IMR-90 (cell line): ENCODE measurements around the gene MAPKAP1.

Experiments
- BHLHE40 ChIP-seq: fragments of 150-350 bp; IDR thresholded peaks from 2 replicates; pipeline ENCODE4 v1.6.1; 2016; ENCODE audit warnings: mild to moderate bottlenecking, low read depth, low read length
- CEBPB ChIP-seq: IDR thresholded peaks from 2 replicates; pipeline ENCODE4 v1.6.1; 2012; ENCODE audit warnings: low read depth, low read length, improper control_type of control experiment
- CTCF ChIP-seq: conservative IDR thresholded peaks from 2 replicates; pipeline ENCODE4 v1.5.1; 2012; ENCODE audit warnings: mild to moderate bottlenecking, low read depth, low read length, improper control_type of control experiment
- FOS ChIP-seq: fragments of 150-350 bp; IDR thresholded peaks from 2 replicates; pipeline ENCODE4 v1.6.1; 2016; ENCODE audit warnings: low read depth, low read length
- MAFK ChIP-seq: IDR thresholded peaks from 2 replicates; pipeline ENCODE4 v1.6.1; 2012; ENCODE audit warnings: low read depth, low read length, improper control_type of control experiment
- MAZ ChIP-seq: IDR thresholded peaks from 2 replicates; pipeline ENCODE4 v1.6.1; 2012; ENCODE audit warnings: low read depth, mild to moderate bottlenecking, low read length, improper control_type of control experiment, moderate library complexity, borderline replicate concordance
- MXI1 ChIP-seq: IDR thresholded peaks from 2 replicates; pipeline ENCODE4 v1.6.1; 2012; ENCODE audit warnings: low read depth, mild to moderate bottlenecking, low read length, moderate library complexity, borderline replicate concordance
- NFE2L2 ChIP-seq: fragments of 150-350 bp; IDR thresholded peaks from 2 replicates; pipeline ENCODE4 v1.6.1; 2016; ENCODE audit warnings: low read depth, mild to moderate bottlenecking, low read length
- POLR2A ChIP-seq: IDR thresholded peaks from 2 replicates; pipeline ENCODE4 v1.6.1; 2012; ENCODE audit warnings: mild to moderate bottlenecking, low read depth, low read length
- RAD21 ChIP-seq: IDR thresholded peaks from 2 replicates; pipeline ENCODE4 v1.6.1; 2012; ENCODE audit warnings: low read length, improper control_type of control experiment
- RFX5 ChIP-seq: IDR thresholded peaks from 2 replicates; pipeline ENCODE4 v1.8.0; 2012; ENCODE audit warnings: low read depth, mild to moderate bottlenecking, low read length, moderate library complexity
- SMC3 ChIP-seq: fragments of 150-350 bp; IDR thresholded peaks from 2 replicates; pipeline ENCODE4 v1.6.1; 2016; ENCODE audit warnings: low read depth, mild to moderate bottlenecking, antibody characterized with exemption, low read length, moderate library complexity
- USF2 ChIP-seq: fragments of 150-350 bp; IDR thresholded peaks from 2 replicates; pipeline ENCODE4 v1.6.1; 2017; ENCODE audit warnings: mild to moderate bottlenecking, antibody characterized with exemption, low read length, low read depth

- no peak for TF ChIP-seq CTCF
- TF ChIP-seq NFE2L2 = no peak
- no peak for TF ChIP-seq POLR2A
- no peak for TF ChIP-seq RFX5
- no peak for TF ChIP-seq SMC3
- no peak for TF ChIP-seq MXI1
- TF ChIP-seq RAD21 = no peak
- TF ChIP-seq USF2 = no peak
- no peak for TF ChIP-seq BHLHE40
- no peak for TF ChIP-seq MAZ
- no peak for TF ChIP-seq FOS
- no peak for TF ChIP-seq CEBPB
- TF ChIP-seq MAFK = no peak
Observed at GRCh38 chr9:125430161-125431011, 276.6 kb downstream of the MAPKAP1 start.
